GM23338 (cell line): ENCODE data around the gene AQP12B. TPM values are rescaled to one million over a fixed set of nuclear protein-coding genes. Genes with fewer than 3 reads are reported as not detected.

ENCODE experiments used
- ATAC-seq: fragments of 200-7000 bp; cut with Tn5 transposase; 3 replicates; pipeline ENCODE4 v1.9.1; 2020
- DNase-seq: peaks from one replicate; pipeline ENCODE4 v3.0.0-alpha.2; 2015; ENCODE audit warnings: low spot score
- H2AFZ ChIP-seq: fragments of 200-600 bp; sonication (generic); 2 replicates; pipeline ENCODE4 v1.8.0; 2016; ENCODE audit warnings: antibody characterized with exemption, mild to moderate bottlenecking, moderate library complexity
- H3F3A ChIP-seq: fragments of 200-600 bp; sonication (generic); replicated peaks from 2 replicates; pipeline ENCODE4 v1.8.0; 2017; ENCODE audit warnings: antibody characterized with exemption, mixed run types, low read depth
- H3K27ac ChIP-seq: fragments of 200-600 bp; sonication (generic); 2 replicates; pipeline ENCODE4 v1.6.1; 2016; ENCODE audit warnings: low read depth
- H3K27me3 ChIP-seq: fragments of 200-600 bp; sonication (generic); 2 replicates; pipeline ENCODE4 v1.8.0; 2016; ENCODE audit warnings: mild to moderate bottlenecking, mixed run types, moderate library complexity; ENCODE audit not compliant: insufficient read depth
- H3K36me3 ChIP-seq: fragments of 200-600 bp; sonication (generic); 2 replicates; pipeline ENCODE4 v1.8.0; 2016; ENCODE audit warnings: mild to moderate bottlenecking; ENCODE audit not compliant: insufficient read depth
- H3K4me1 ChIP-seq: fragments of 200-600 bp; sonication (generic); 2 replicates; pipeline ENCODE4 v1.8.0; 2016; ENCODE audit warnings: mild to moderate bottlenecking, moderate library complexity; ENCODE audit not compliant: insufficient read depth
- H3K4me2 ChIP-seq: fragments of 200-600 bp; sonication (generic); 2 replicates; pipeline ENCODE4 v1.7.1; 2017; ENCODE audit warnings: mixed run types
- H3K4me3 ChIP-seq: fragments of 200-600 bp; sonication (generic); 2 replicates; pipeline ENCODE4 v1.6.1; 2016; ENCODE audit warnings: mixed run types
- H3K79me2 ChIP-seq: fragments of 200-600 bp; sonication (generic); replicated peaks from 2 replicates; pipeline ENCODE4 v1.8.0; 2017; ENCODE audit warnings: mild to moderate bottlenecking; ENCODE audit not compliant: insufficient read depth
- H3K9me2 ChIP-seq: fragments of 200-600 bp; sonication (generic); 2 replicates; pipeline ENCODE4 v1.8.0; 2017; ENCODE audit not compliant: insufficient read depth
- H4K20me1 ChIP-seq: fragments of 200-600 bp; sonication (generic); replicated peaks from 2 replicates; pipeline ENCODE4 v1.8.0; 2017; ENCODE audit warnings: mild to moderate bottlenecking; ENCODE audit not compliant: insufficient read depth
- H3K27ac Mint-ChIP-seq: 2 replicates; pipeline ENCODE4 v1.8.0; 2020; ENCODE audit warnings: inconsistent platforms, mild to moderate bottlenecking, moderate library complexity, mixed read lengths
- H3K27me3 Mint-ChIP-seq: 3 replicates; pipeline ENCODE4 v1.8.0; 2022; ENCODE audit warnings: low read depth, mild to moderate bottlenecking, moderate library complexity, mixed read lengths, inconsistent platforms; ENCODE audit not compliant: insufficient read depth, poor library complexity
- H3K36me3 Mint-ChIP-seq: 3 replicates; pipeline ENCODE4 v1.8.0; 2021; ENCODE audit warnings: low read depth, mild to moderate bottlenecking, inconsistent platforms, moderate library complexity, mixed read lengths
- H3K4me1 Mint-ChIP-seq: 3 replicates; pipeline ENCODE4 v1.8.0; 2020; ENCODE audit warnings: mild to moderate bottlenecking, inconsistent platforms, mixed read lengths
- H3K4me3 Mint-ChIP-seq: 3 replicates; pipeline ENCODE4 v1.8.0; 2021; ENCODE audit warnings: moderate library complexity, mild to moderate bottlenecking, inconsistent platforms, mixed read lengths
- H3K9me3 Mint-ChIP-seq: 3 replicates; pipeline ENCODE4 v1.8.0; 2020; ENCODE audit warnings: moderate library complexity, mild to moderate bottlenecking, inconsistent platforms, mixed read lengths
- CREB1 ChIP-seq: fragments of 250-450 bp; sonication (Bioruptor Pico); IDR thresholded peaks from 2 replicates; pipeline ENCODE4 v1.5.0; 2020; ENCODE audit warnings: low read depth, mild to moderate bottlenecking, moderate library complexity
- ETS1 ChIP-seq: IDR thresholded peaks from 2 replicates; pipeline ENCODE4 v1.6.1; 2016; ENCODE audit warnings: antibody characterized with exemption
- EZH2 ChIP-seq: fragments of 200-600 bp; sonication (generic); IDR thresholded peaks from one replicate; pipeline ENCODE4 v1.8.0; 2017; ENCODE audit warnings: antibody characterized with exemption, mild to moderate bottlenecking, low read depth; ENCODE audit not compliant: unreplicated experiment
- EZH2phosphoT487 ChIP-seq: fragments of 200-600 bp; sonication (generic); IDR thresholded peaks from one replicate; pipeline ENCODE4 v1.8.1; 2018; ENCODE audit warnings: antibody characterized with exemption; ENCODE audit not compliant: unreplicated experiment
- JUNB ChIP-seq: IDR thresholded peaks from one replicate; pipeline ENCODE4 v1.6.1; 2016; ENCODE audit warnings: antibody characterized with exemption; ENCODE audit not compliant: unreplicated experiment
- NANOG ChIP-seq: IDR thresholded peaks from 2 replicates; pipeline ENCODE4 v1.6.1; 2016; ENCODE audit warnings: antibody characterized with exemption, borderline replicate concordance
- POLR2AphosphoS5 ChIP-seq: IDR thresholded peaks from 2 replicates; pipeline ENCODE4 v1.6.1; 2016; ENCODE audit warnings: antibody characterized with exemption, low read depth
- REST ChIP-seq: IDR thresholded peaks from one replicate; pipeline ENCODE4 v1.6.1; 2018; ENCODE audit warnings: antibody characterized with exemption; ENCODE audit not compliant: unreplicated experiment
- STAT1 ChIP-seq: IDR thresholded peaks from one replicate; pipeline ENCODE4 v1.6.1; 2016; ENCODE audit warnings: antibody characterized with exemption; ENCODE audit not compliant: unreplicated experiment
- ZNF114 ChIP-seq: fragments of 250-450 bp; sonication (Bioruptor Pico); IDR thresholded peaks from 2 replicates; pipeline ENCODE4 v1.5.0; 2020; ENCODE audit warnings: mild to moderate bottlenecking, moderate library complexity
- ZNF331 ChIP-seq: fragments of 250-450 bp; sonication (Bioruptor Pico); IDR thresholded peaks from 2 replicates; pipeline ENCODE4 v1.5.0; 2020; ENCODE audit warnings: low read depth, mild to moderate bottlenecking, moderate library complexity
- ZNF462 ChIP-seq: fragments of 250-450 bp; sonication (Bioruptor Pico); IDR thresholded peaks from 2 replicates; pipeline ENCODE4 v1.5.0; 2020; ENCODE audit warnings: mild to moderate bottlenecking, moderate library complexity
- polyA plus RNA-seq: library from polyadenylated mRNA; unstranded; fragments of >200 nt; fragmentation: Nextera tagmentation; extraction: Ambion mirVana; gene quantifications from 2 replicates; pipeline ENCODE4 v1.2.1, GENCODE V29; 2016
- total RNA-seq: library from RNA; depleted of rRNA; stranded (reverse); fragments of >200 nt; shearing (Covaris generic); gene quantifications from 2 replicates; pipeline ENCODE4 v1.2.3, GENCODE V29; 2014
- TF ChIP-seq, protein P1 (sequence below), 2 experiments: fragments of 200-600 bp in 1 of 2; sonication (generic) in 1 of 2; conservative IDR thresholded peaks; 2 replicates each; pipeline versions ENCODE4 v1.5.1 to v1.6.1; 2016 to 2017; ENCODE audit warnings: antibody characterized with exemption in 2 of 2, low read depth in 2 of 2, mild to moderate bottlenecking in 2 of 2, moderate library complexity in 1 of 2

AQP12B gene
- total and polyA plus RNA-seq, 2 experiments from 2014 or later: not detected

GRCh38 chr2:240635998-240636547 lies 46.6 kb downstream of the AQP12B start:
- no peak overlapping the region for H3K4me3 ChIP-seq
- Mint-ChIP-seq H3K27ac (no peak overlapping the region), H3K36me3 (peaks cover 11% of the 10 kb centered on the region), H3K27me3 (peaks cover 11% of the 10 kb centered on the region), H3K9me3 (peaks cover 52% of the 10 kb centered on the region), H3K4me1 (no peaks in the 10 kb centered on the region), H3K4me3 (no peak overlapping the region)
- no peaks in the 10 kb centered on the region for H3K27me3 ChIP-seq
- no peak for TF ChIP-seq EZH2
- no peak for TF ChIP-seq ETS1
- no peak for TF ChIP-seq JUNB
- TF ChIP-seq ZNF331 (CRISPR knock-in tag): no peak
- no peak for TF ChIP-seq POLR2AphosphoS5
- TF ChIP-seq REST: no peak
- TF ChIP-seq EZH2phosphoT487: no peak
- TF ChIP-seq ZNF114 (CRISPR knock-in tag): no peak
- no peak for TF ChIP-seq NANOG
- TF ChIP-seq STAT1: no peak
- no peak for TF ChIP-seq CREB1 (CRISPR knock-in tag)
- TF ChIP-seq ZNF462: no peak
- TF ChIP-seq, protein P1, sequence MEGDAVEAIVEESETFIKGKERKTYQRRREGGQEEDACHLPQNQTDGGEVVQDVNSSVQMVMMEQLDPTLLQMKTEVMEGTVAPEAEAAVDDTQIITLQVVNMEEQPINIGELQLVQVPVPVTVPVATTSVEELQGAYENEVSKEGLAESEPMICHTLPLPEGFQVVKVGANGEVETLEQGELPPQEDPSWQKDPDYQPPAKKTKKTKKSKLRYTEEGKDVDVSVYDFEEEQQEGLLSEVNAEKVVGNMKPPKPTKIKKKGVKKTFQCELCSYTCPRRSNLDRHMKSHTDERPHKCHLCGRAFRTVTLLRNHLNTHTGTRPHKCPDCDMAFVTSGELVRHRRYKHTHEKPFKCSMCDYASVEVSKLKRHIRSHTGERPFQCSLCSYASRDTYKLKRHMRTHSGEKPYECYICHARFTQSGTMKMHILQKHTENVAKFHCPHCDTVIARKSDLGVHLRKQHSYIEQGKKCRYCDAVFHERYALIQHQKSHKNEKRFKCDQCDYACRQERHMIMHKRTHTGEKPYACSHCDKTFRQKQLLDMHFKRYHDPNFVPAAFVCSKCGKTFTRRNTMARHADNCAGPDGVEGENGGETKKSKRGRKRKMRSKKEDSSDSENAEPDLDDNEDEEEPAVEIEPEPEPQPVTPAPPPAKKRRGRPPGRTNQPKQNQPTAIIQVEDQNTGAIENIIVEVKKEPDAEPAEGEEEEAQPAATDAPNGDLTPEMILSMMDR (conservative IDR thresholded peaks at IDR 0.05; ENCODE audit: low read depth in 2 of 2): no peak
- no peaks in the 10 kb centered on the region for H3K79me2 ChIP-seq
- H3K9me2 ChIP-seq: no peaks in the 10 kb centered on the region
- no peak for ATAC-seq
- no peaks in the 10 kb centered on the region for H4K20me1 ChIP-seq
- H3K4me2 ChIP-seq: no peak overlapping the region
- no peaks in the 10 kb centered on the region for H3K36me3 ChIP-seq
- DNase-seq: no peak
- H2AFZ ChIP-seq: no peak overlapping the region
- H3K4me1 ChIP-seq: no peaks in the 10 kb centered on the region
- H3K27ac ChIP-seq: no peak overlapping the region
- no peaks in the 10 kb centered on the region for H3F3A ChIP-seq
